Measurements from ENCODE around the gene ADIPOR2. TPM values are rescaled to one million over a fixed set of nuclear protein-coding genes. Genes with fewer than 3 reads are reported as not detected.
"Not testable (repeated sequence)": the region's sequence is repeated elsewhere in the genome, so short reads cannot be mapped to it uniquely, and the experiment has no call there.

The ADIPOR2 gene
- total and polyA plus RNA-seq, 2 experiments from 2014 or later = 5.8 to 25.7 TPM

DNA sequence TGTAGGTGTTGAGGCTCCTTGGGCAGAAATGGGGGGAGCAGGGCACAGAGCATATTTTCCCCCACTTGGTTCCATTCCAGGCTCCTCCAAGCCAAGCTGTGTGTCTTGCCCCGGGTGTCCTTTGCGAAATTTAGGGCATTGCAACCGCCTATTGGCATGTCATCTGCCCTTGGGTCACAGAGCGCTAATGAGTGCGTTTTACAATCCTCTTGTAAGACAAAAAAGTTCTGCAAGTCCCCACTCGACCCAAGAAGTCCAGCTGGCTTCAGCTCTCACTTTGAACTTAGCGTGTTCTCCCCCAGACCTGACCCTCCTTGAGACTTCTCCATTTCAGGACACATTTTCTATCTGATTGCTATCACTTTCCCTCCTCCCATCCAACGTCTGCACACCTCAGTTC is 123.4 kb downstream of the ADIPOR2 start:
- Histone ChIP-seq H3K4me1 (ENCODE audit: low read depth) (no peaks in the 10 kb centered on the region), H3K27me3 (no peaks in the 10 kb centered on the region), H3K4me3 (no peak overlapping the region), H3K36me3 (no peaks in the 10 kb centered on the region), H3K27ac (no peak overlapping the region), H3K9me3 (ENCODE audit: low read depth) (no peaks in the 10 kb centered on the region)
- TF ChIP-seq CTCF (IDR thresholded peaks at IDR 0.05; ENCODE audit: low read depth, low read length) = no peak
- no peak for DNase-seq (ENCODE audit: low read depth in 1 of 2, low spot score in 1 of 2)

DNA sequence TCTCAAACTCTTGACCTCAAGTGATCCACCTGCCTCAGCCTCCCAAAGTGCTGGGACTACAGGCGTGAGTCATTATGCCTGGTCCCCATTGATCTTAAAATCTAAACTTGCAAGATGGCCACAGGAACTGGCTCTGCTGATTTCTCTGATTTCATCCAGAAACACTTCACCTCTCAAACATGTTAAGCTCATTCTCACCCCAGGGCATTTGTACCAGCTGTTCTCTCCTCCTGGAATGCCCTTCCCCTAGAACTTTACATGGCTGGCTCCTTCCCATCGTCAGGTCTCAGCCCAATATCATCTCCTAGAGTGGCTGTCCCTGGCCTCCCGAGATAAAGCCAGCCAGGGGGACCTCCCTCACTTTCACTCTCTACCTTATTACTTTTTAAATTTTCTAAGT is 124.2 kb downstream of the ADIPOR2 start:
- Histone ChIP-seq H3K27ac (no peak overlapping the region), H3K36me3 (no peaks in the 10 kb centered on the region), H3K27me3 (peaks cover 8% of the 10 kb centered on the region), H3K9me3 (ENCODE audit: low read depth) (no peaks in the 10 kb centered on the region), H3K4me1 (ENCODE audit: low read depth) (peaks cover 5% of the 10 kb centered on the region), H3K4me3 (no peak overlapping the region)
- TF ChIP-seq CTCF (IDR thresholded peaks at IDR 0.05; ENCODE audit: low read depth, low read length) = no peak
- DNase-seq (ENCODE audit: low read depth in 1 of 2, low spot score in 1 of 2) = no peak

GRCh38 chr12:1815814-1816729 is 125.2 kb downstream of the ADIPOR2 start:
- Histone ChIP-seq H3K9me3 (ENCODE audit: low read depth) (no peaks in the 10 kb centered on the region), H3K27ac (no peak overlapping the region), H3K4me3 (no peak overlapping the region), H3K27me3 (peaks cover 18% of the 10 kb centered on the region), H3K36me3 (no peaks in the 10 kb centered on the region), H3K4me1 (ENCODE audit: low read depth) (peaks cover 7% of the 10 kb centered on the region)
- DNase-seq (ENCODE audit: low read depth in 1 of 2, low spot score in 1 of 2) = peak in 1 of 2 donors; percentile 29
- no peak for TF ChIP-seq CTCF (IDR thresholded peaks at IDR 0.05; ENCODE audit: low read depth, low read length)

- H3K4me3 ChIP-seq = no peak overlapping the region
- DNase-seq (ENCODE audit: low read depth in 1 of 2, low spot score in 1 of 2) = no peak
- no peaks in the 10 kb centered on the region for H3K36me3 ChIP-seq
- H3K9me3 ChIP-seq (ENCODE audit: low read depth) = no peaks in the 10 kb centered on the region
- TF ChIP-seq CTCF (IDR thresholded peaks at IDR 0.05; ENCODE audit: low read depth, low read length) = no peak
- peaks cover 11% of the 10 kb centered on the region for H3K4me1 ChIP-seq (ENCODE audit: low read depth)
- no peak overlapping the region for H3K27ac ChIP-seq
- H3K27me3 ChIP-seq = peaks cover 25% of the 10 kb centered on the region
Observed at GRCh38 chr12:1816730-1817348, 126.0 kb downstream of the ADIPOR2 start.

DNA sequence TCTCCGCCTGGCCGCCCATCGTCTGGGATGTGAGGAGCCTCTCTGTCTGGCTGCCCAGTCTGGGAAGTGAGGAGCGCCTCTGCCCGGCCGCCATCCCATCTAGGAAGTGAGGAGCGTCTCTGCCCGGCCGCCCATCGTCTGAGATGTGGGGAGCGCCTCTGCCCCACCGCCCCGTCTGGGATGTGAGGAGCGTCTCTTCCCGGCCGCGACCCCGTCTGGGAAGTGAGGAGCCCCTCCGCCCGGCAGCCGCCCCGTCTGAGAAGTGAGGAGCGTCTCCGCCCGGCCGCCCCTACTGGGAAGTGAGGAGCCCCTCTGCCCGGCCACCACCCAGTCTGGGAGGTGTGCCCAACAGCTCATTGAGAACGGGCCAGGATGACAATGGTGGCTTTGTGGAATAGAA is 127.1 kb downstream of the ADIPOR2 start:
- H3K4me3 ChIP-seq; H3K27ac ChIP-seq; DNase-seq (ENCODE audit: low read depth in 1 of 2, low spot score in 1 of 2); H3K9me3 ChIP-seq (ENCODE audit: low read depth); H3K36me3 ChIP-seq: not testable (repeated sequence)
- Histone ChIP-seq H3K4me1 (ENCODE audit: low read depth) (peaks cover 11% of the 10 kb centered on the region), H3K27me3 (peaks cover 36% of the 10 kb centered on the region)

GRCh38 chr12:1819050-1819449 is 128.2 kb downstream of the ADIPOR2 start:
- peaks cover 11% of the 10 kb centered on the region for H3K4me1 ChIP-seq (ENCODE audit: low read depth)
- no peaks in the 10 kb centered on the region for H3K9me3 ChIP-seq (ENCODE audit: low read depth)
- no peak for DNase-seq (ENCODE audit: low read depth in 1 of 2, low spot score in 1 of 2)
- no peaks in the 10 kb centered on the region for H3K36me3 ChIP-seq
- peaks cover 41% of the 10 kb centered on the region for H3K27me3 ChIP-seq
- H3K4me3 ChIP-seq = no peak overlapping the region
- no peak for TF ChIP-seq CTCF (IDR thresholded peaks at IDR 0.05; ENCODE audit: low read depth, low read length)
- H3K27ac ChIP-seq = no peak overlapping the region
